SK-N-SH treated with all-trans-retinoic acid at 6 μM for 48 hours (cell line): ENCODE measurements around the gene JPH3.

ENCODE experiments used
- SNAI2 ChIP-seq: fragments of 250-450 bp; sonication (Bioruptor Pico); IDR thresholded peaks from 2 replicates; pipeline ENCODE4 v1.5.0; 2020; ENCODE audit warnings: mild to moderate bottlenecking, moderate library complexity
- TOX ChIP-seq: fragments of 250-450 bp; sonication (Bioruptor Pico); IDR thresholded peaks from 2 replicates; pipeline ENCODE4 v1.8.0; 2021; ENCODE audit warnings: mild to moderate bottlenecking, moderate library complexity, borderline replicate concordance
- ZNF8 ChIP-seq: fragments of 450-650 bp; formaldehyde crosslinking; IDR thresholded peaks from 2 replicates; pipeline ENCODE4 v1.5.0; 2020; ENCODE audit warnings: mild to moderate bottlenecking, moderate library complexity

- TF ChIP-seq TOX (CRISPR knock-in tag), result no peak
- no peak for TF ChIP-seq SNAI2 (CRISPR knock-in tag)
- no peak for TF ChIP-seq ZNF8 (CRISPR knock-in tag)
These were observed 14.7 kb upstream of the JPH3 start for GRCh38 chr16:87587636-87588035.
